Naive thymus-derived CD8-positive, alpha-beta T cell (primary cell): ENCODE results near the gene COQ8B. TPM values are rescaled to one million over a fixed set of nuclear protein-coding genes. Genes with fewer than 3 reads are reported as not detected.

Source experiments
- ATAC-seq, 2 donors: fragments of 150-1000 bp; cut with Tn5 transposase in 1 of 2; sonication (Bioruptor Pico), chemical (Tn5 transposase) in 1 of 2; 1 replicate in 1 of 2; 2 replicates in 1 of 2; pipeline ENCODE4 v1.10.0; 2021; ENCODE audit warnings: mild to moderate bottlenecking in 2 of 2, moderate library complexity in 2 of 2
- POLR2A ChIA-PET: fragments of 350-600 bp; sonication (Branson Sonifier 250); formaldehyde crosslinking; loops from one replicate; lab custom pipeline; 2021; ENCODE audit warnings: antibody characterized with exemption; lab: Charles Lee
- DNase-seq, 10 donors: peaks; one replicate each; pipeline versions ENCODE4 v3.0.0 to v3.0.0-alpha.2; 2020 to 2022
- H3K27ac Mint-ChIP-seq, 10 donors: one replicate each; pipeline ENCODE4 v1.8.0; 2020 to 2022; ENCODE audit warnings: mild to moderate bottlenecking in 10 of 10, mixed read lengths in 10 of 10, moderate library complexity in 4 of 10, inconsistent platforms in 1 of 10
- H3K27me3 Mint-ChIP-seq, 5 donors: one replicate each; pipeline ENCODE4 v1.8.0; 2021 to 2022; ENCODE audit warnings: mixed read lengths in 5 of 5
- H3K36me3 Mint-ChIP-seq, 3 donors: one replicate each; pipeline ENCODE4 v1.8.0; 2020 to 2022; ENCODE audit warnings: mixed read lengths in 3 of 3, mild to moderate bottlenecking in 2 of 3, inconsistent platforms in 1 of 3
- H3K4me1 Mint-ChIP-seq, 4 donors: one replicate each; pipeline ENCODE4 v1.8.0; 2021 to 2022; ENCODE audit warnings: mixed read lengths in 4 of 4
- H3K4me3 Mint-ChIP-seq, 10 donors: one replicate each; pipeline ENCODE4 v1.8.0; 2020 to 2022; ENCODE audit warnings: mild to moderate bottlenecking in 10 of 10, mixed read lengths in 10 of 10, moderate library complexity in 6 of 10, inconsistent platforms in 1 of 10
- H3K9me3 Mint-ChIP-seq, 9 donors: one replicate each; pipeline ENCODE4 v1.8.0; 2020 to 2022; ENCODE audit warnings: mixed read lengths in 9 of 9, mild to moderate bottlenecking in 3 of 9, inconsistent platforms in 1 of 9, moderate library complexity in 1 of 9
- polyA plus RNA-seq, 3 donors: library from polyadenylated mRNA; unstranded; fragments of 300-500 nt; fragmentation: Illumina TruSeq; gene quantifications; one replicate each; pipeline ENCODE4 v1.2.3, GENCODE V29; 2021
- total RNA-seq, 8 experiments: library from RNA in 2 of 8; stranded (reverse) in 2 of 8; gene quantifications; one replicate each; pipeline ENCODE4 v1.2.3 and lab custom pipeline; 2021 to 2026

Gene COQ8B
- total and polyA plus RNA-seq, 5 experiments from 2014 or later: 9.8 to 39.3 (median 14.8) TPM

DNA sequence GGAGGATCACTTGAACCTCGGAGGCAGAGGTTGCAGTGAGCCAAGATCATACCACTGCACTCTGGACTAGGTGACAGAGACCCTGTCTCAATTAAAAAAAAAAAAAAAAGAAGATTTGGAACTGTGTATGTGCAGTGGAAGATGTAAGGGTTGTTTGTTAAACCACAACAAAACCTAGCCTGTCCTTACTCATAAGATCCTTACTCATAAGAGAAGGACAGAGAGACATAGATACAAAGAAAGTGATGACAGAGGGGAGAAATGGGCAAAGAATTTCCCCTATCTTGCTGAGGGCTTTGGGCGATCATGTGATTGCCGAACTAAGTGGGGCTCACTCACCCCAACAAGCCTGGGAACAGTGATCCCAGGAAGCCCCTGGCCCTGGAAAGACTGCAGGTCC, 8.2 kb upstream of the COQ8B start:
- peaks cover 0 to 38% (median 13%) of the 10 kb centered on the region in 3 donors for H3K36me3 Mint-ChIP-seq
- no peaks in the 10 kb centered on the region for H3K9me3 Mint-ChIP-seq
- POLR2A ChIA-PET: interaction anchor here (0.6 kb wide), 1 partner anchor 24 kb away, joined by 3 read pairs; no protein-coding TSS in a partner anchor
- ATAC-seq (no peak), DNase-seq (no peak)
- no peak overlapping the region for H3K27ac Mint-ChIP-seq
- no peak overlapping the region for H3K4me3 Mint-ChIP-seq
- no peaks in the 10 kb centered on the region for H3K27me3 Mint-ChIP-seq
- peaks cover 17 to 37% (median 30%) of the 10 kb centered on the region in 4 donors for H3K4me1 Mint-ChIP-seq

DNA sequence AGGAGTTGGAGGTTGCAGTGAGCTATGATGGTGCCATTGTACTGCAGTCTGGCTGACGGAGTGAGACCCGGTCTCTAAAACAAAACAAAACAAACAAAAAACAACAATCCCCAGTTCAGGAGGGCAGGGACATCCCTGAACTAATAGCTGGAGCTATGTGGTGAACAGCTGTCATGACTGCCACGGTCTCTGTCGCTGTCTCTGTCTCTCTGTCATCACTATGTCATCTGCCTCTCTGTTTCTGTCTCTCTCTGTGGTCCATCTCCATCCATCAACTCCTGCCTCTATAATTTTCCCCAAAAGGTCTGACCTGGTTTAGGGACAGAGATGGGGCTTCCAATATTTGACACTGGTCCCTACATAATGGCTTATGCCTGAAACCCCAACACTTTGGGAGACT, 7.6 kb upstream of the COQ8B start:
- POLR2A ChIA-PET: interaction anchor here (0.6 kb wide), 2 partner anchors 12 to 25 kb away, joined by 3 read pairs; no protein-coding TSS in a partner anchor
- ATAC-seq (no peak), DNase-seq (no peak)
- H3K9me3 Mint-ChIP-seq: no peaks in the 10 kb centered on the region
- H3K4me3 Mint-ChIP-seq: no peak overlapping the region
- H3K27me3 Mint-ChIP-seq: no peaks in the 10 kb centered on the region
- peak overlapping the region in 2 of 10 donors; percentile 49 to 56 for H3K27ac Mint-ChIP-seq
- peaks cover 18 to 42% (median 35%) of the 10 kb centered on the region in 4 donors for H3K4me1 Mint-ChIP-seq
- peaks cover 0 to 33% (median 13%) of the 10 kb centered on the region in 3 donors for H3K36me3 Mint-ChIP-seq

DNA sequence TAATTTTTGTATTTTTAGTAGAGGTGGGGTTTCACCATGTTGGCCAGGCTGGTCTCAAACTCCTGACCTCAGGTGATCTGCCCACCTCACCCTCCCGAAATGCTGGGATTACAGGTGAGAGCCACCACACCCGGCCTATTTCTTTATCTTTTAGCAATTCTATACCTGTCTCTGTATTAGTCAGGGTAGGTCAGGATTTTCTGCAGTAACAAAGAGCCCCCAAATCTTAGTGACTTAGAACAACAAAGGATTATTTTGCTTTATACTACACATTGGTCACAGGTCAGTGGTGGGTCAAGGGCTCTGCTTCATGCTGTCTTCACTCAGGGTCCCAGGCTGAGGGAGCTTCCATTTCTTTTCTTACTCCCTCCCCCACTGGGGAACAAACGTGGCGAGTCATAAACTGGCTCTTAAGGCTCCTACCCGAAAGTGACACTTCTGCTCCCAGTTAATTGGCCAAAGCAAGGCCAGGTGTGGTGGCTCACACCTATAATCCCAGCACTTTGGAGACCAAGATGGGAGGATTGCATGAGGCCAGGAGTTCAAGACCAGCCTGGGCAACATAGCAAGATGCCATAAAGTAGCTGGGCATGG, 7.1 kb upstream of the COQ8B start:
- DNase-seq: no peak
- H3K27me3 Mint-ChIP-seq: no peaks in the 10 kb centered on the region
- H3K9me3 Mint-ChIP-seq: no peaks in the 10 kb centered on the region
- ATAC-seq: no peak
- H3K4me3 Mint-ChIP-seq: peak overlapping the region in 1 of 10 donors; percentile 2
- peaks cover 18 to 48% (median 40%) of the 10 kb centered on the region in 4 donors for H3K4me1 Mint-ChIP-seq
- H3K36me3 Mint-ChIP-seq: peaks cover 0 to 30% (median 13%) of the 10 kb centered on the region in 3 donors
- POLR2A ChIA-PET: interaction anchor here (0.6 kb wide), 1 partner anchor 13 kb away, joined by 3 read pairs; no protein-coding TSS in a partner anchor
- peak overlapping the region in 1 of 10 donors; percentile 49 for H3K27ac Mint-ChIP-seq

DNA sequence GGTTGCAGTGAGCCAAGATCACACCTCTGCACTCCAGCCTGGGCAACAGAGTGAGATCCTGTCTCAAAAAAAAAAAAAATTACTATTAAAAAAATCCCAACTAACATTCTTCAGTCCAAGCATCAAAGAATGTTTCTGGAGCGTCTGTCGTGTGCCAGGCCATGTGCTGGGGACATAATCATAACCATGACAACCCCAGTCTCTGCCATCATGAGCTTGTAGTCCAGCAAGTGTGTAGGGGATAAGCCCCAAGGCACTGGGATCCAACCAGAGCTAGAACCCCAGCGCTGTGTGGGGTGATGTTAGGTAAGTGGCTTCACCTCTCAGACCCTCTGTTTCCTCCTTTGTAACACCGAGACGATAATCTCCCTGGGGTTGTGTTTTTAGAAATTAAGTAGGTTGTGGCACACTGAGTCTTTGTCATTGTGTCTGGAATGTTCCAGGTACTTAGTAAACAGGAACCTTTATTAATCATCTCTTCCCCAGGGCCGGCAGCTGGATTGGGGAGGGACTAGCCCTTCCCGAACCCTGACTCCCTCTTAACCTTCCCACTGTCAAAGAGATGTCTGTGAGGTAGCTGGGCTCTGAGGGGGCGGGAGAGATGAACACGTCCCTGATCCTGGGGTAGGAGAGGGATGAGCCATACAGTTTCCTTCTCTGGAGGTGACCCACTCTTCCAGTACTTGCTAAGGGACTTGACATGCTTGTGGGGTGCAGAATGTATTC, 5.4 kb upstream of the COQ8B start:
- H3K4me3 Mint-ChIP-seq: peak overlapping the region in 2 of 10 donors; percentile 12 to 18
- H3K27me3 Mint-ChIP-seq: no peaks in the 10 kb centered on the region
- H3K4me1 Mint-ChIP-seq: peaks cover 22 to 58% (median 52%) of the 10 kb centered on the region in 4 donors
- no peaks in the 10 kb centered on the region for H3K9me3 Mint-ChIP-seq
- DNase-seq: no peak
- H3K27ac Mint-ChIP-seq: peak overlapping the region in 1 of 10 donors; percentile 37
- no peak for ATAC-seq
- POLR2A ChIA-PET: interaction anchor here (0.6 kb wide), 2 partner anchors 79 to 392 kb away, joined by 3 to 6 read pairs; partner anchors contain the start of gene CYP2F1
- H3K36me3 Mint-ChIP-seq: peaks cover 0 to 28% (median 8%) of the 10 kb centered on the region in 3 donors

DNA sequence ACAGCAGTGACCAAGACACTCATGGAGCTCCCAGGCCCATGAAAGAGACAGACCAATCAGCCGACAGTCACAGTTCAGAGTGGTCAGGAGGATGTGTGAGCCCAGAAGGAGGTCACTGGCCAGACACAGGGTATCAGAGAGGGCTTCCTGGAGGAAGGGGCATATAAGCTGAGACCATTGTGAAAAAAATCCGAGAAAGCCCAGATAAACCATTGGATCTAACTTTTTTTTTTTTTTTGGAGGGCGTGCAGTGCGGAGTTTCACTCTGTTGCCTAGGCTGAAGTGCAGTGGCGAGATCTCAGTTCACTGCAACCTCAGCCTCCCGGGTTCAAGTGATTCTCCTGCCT, 4.4 kb upstream of the COQ8B start:
- Mint-ChIP-seq H3K4me1 (peaks cover 25 to 65% (median 59%) of the 10 kb centered on the region in 4 donors), H3K36me3 (peaks cover 0 to 21% (median under 1%) of the 10 kb centered on the region in 3 donors), H3K27me3 (no peaks in the 10 kb centered on the region), H3K9me3 (no peaks in the 10 kb centered on the region), H3K27ac (peak overlapping the region in 3 of 10 donors; percentile 31 to 83 (median 72)), H3K4me3 (peak overlapping the region in 6 of 10 donors; percentile 60 to 87 (median 72))
- no peak for DNase-seq
- POLR2A ChIA-PET: interaction anchor here (0.6 to 0.9 kb wide), 3 partner anchors 28 to 393 kb away, joined by 3 to 6 read pairs (median 3); partner anchors contain the start of genes CYP2F1 and EGLN2
- no peak for ATAC-seq

DNA sequence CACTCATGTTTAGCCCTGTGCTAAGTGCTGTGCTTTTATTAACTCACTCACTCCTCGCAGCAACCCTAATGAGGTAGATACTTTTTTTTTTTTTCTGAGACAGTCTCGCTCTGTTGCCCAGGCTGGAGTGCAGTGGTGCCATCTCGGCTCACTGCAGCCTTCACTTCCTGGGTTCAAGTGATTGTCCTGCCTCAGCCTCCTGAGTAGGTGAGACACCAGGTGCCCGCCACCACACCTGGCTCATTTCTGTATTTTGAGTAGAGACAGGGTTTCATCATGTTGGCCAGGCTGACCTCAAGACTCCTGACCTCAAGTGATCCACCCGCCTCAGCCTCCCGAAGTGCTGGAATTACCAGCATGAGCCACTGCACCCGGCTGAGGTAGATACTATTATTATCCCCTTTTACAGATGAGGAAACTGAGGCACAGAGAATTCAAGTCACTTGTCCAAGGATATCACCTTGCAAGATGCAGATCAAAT, 2.8 kb upstream of the COQ8B start:
- H3K27ac Mint-ChIP-seq: peak overlapping the region in 4 of 10 donors; percentile 19 to 95 (median 36)
- DNase-seq: no peak
- no peaks in the 10 kb centered on the region for H3K9me3 Mint-ChIP-seq
- H3K27me3 Mint-ChIP-seq: no peaks in the 10 kb centered on the region
- POLR2A ChIA-PET: interaction anchor here (1.0 kb wide), 1 partner anchor 31 kb away, joined by 4 read pairs; the partner anchor contains the start of gene ACTMAP
- no peak for ATAC-seq
- peaks cover 0 to 12% (median 0%) of the 10 kb centered on the region in 3 donors for H3K36me3 Mint-ChIP-seq
- peak overlapping the region; percentile 33 to 94 (median 72) for H3K4me3 Mint-ChIP-seq
- peaks cover 37 to 80% (median 74%) of the 10 kb centered on the region in 4 donors for H3K4me1 Mint-ChIP-seq

DNA sequence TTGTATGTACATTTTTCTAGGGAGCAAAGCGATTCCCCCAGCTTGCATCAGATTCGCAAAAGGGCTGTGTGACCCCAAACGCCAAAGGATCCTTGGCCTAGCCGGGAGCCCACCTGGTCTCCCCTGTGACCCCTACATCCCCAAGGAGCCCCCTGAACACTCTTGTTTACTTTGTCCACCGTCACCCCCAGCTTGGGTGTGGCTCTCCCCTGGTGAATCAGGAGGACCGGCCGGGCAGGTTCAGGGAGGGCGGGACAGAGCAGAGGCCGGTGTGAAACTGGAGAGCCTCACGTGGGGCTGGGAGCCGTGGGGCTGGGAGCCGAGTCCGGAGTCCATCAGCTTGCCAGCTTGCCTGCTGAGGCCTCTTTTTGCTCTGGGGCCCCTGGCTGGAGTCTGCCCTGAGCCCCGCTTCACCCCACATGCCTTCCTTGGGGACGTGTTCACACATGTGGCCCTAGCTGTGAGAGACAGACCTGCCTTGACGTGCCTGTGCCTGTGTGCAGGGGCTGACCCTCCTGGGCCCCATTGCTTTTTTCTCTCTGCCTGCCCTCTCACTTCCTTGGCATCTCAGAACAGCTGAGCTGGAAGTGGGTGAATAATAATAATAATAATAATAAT, 2.2 kb upstream of the COQ8B start:
- Mint-ChIP-seq H3K4me1 (peaks cover 39 to 81% (median 76%) of the 10 kb centered on the region in 4 donors), H3K4me3 (peak overlapping the region; percentile 80 to 98 (median 90)), H3K27ac (peak overlapping the region in 9 of 10 donors; percentile 28 to 99 (median 91)), H3K36me3 (peaks cover 0 to 12% (median 0%) of the 10 kb centered on the region in 3 donors), H3K27me3 (no peaks in the 10 kb centered on the region), H3K9me3 (no peaks in the 10 kb centered on the region)
- POLR2A ChIA-PET: interaction anchor here (1.0 kb wide), 1 partner anchor 31 kb away, joined by 4 read pairs; the partner anchor contains the start of gene ACTMAP
- ATAC-seq (no peak), DNase-seq (peak in 1 of 10 donors; percentile 2)

DNA sequence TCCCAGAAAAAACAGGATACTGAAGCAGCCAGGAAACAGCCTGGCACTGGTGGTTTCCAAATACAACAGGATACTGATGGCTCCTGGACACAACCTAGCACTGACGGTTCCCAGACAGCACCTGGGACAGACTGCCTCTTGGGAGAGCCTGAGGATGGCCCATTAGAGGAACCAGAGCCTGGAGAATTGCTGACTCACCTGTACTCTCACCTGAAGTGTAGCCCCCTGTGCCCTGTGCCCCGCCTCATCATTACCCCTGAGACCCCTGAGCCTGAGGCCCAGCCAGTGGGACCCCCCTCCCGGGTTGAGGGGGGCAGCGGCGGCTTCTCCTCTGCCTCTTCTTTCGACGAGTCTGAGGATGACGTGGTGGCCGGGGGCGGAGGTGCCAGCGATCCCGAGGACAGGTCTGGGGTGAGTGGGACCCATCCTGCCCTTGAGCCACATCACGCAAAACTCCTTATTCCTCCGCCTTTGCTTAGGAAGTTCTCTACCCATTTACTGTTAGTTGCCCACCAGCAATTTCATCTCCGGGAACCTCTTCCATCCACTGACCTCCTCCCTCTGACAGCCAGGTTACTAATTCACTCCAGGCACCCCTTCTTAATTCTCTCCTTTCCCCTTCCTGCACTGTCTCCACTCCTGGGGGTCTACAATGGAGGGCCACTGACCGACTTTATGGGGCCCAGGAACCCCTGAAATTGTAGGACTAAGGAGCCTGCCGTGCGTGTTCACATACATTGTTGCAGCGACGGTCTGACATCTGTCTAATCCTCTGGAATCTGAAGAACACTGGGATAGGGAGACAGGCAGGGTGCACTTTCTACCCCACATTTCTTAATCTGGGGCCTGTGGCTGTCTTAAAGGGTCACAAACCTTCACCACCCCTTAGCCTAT, 1.4 kb upstream of the COQ8B start:
- no peak for DNase-seq
- ATAC-seq: no peak
- POLR2A ChIA-PET: interaction anchor here (0.6 to 2.5 kb wide), 8 partner anchors 10 to 545 kb away, joined by 3 to 23 read pairs (median 4); partner anchors contain the start of genes ACTMAP, RAB4B and SNRPA
- no peaks in the 10 kb centered on the region for H3K9me3 Mint-ChIP-seq
- peaks cover 0 to 7% (median 0%) of the 10 kb centered on the region in 3 donors for H3K36me3 Mint-ChIP-seq
- H3K27ac Mint-ChIP-seq: peak overlapping the region; percentile 79 to 99 (median 92)
- H3K4me3 Mint-ChIP-seq: peak overlapping the region; percentile 80 to 98 (median 90)
- H3K4me1 Mint-ChIP-seq: peaks cover 38 to 78% (median 76%) of the 10 kb centered on the region in 4 donors
- no peaks in the 10 kb centered on the region for H3K27me3 Mint-ChIP-seq

DNA sequence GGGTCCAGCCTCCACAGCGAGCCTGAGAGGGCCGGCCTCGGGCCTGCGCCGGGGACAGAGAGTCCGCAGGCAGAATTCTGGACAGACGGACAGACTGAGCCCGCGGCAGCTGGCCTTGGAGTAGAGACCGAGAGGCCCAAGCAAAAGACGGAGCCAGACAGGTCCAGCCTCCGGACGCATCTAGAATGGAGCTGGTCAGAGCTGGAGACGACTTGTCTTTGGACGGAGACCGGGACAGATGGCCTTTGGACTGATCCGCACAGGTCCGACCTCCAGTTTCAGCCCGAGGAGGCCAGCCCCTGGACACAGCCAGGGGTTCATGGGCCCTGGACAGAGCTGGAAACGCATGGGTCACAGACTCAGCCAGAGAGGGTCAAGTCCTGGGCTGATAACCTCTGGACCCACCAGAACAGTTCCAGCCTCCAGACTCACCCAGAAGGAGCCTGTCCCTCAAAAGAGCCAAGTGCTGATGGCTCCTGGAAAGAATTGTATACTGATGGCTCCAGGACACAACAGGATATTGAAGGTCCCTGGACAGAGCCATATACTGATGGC, 716 bp upstream of the COQ8B start:
- H3K9me3 Mint-ChIP-seq: no peaks in the 10 kb centered on the region
- H3K36me3 Mint-ChIP-seq: peaks cover 0 to 8% (median 0%) of the 10 kb centered on the region in 3 donors
- H3K4me1 Mint-ChIP-seq: peaks cover 35 to 78% (median 75%) of the 10 kb centered on the region in 4 donors
- ATAC-seq (no peak), DNase-seq (peak in 1 of 10 donors; percentile 14)
- peak overlapping the region in 7 of 10 donors; percentile 40 to 91 (median 69) for H3K27ac Mint-ChIP-seq
- POLR2A ChIA-PET: interaction anchor here (0.5 to 2.5 kb wide), 11 partner anchors 9 to 546 kb away, joined by 3 to 23 read pairs (median 4); partner anchors contain the start of genes ACTMAP, EGLN2, RAB4B and SNRPA
- H3K27me3 Mint-ChIP-seq: no peaks in the 10 kb centered on the region
- H3K4me3 Mint-ChIP-seq: peak overlapping the region; percentile 68 to 98 (median 86)

DNA sequence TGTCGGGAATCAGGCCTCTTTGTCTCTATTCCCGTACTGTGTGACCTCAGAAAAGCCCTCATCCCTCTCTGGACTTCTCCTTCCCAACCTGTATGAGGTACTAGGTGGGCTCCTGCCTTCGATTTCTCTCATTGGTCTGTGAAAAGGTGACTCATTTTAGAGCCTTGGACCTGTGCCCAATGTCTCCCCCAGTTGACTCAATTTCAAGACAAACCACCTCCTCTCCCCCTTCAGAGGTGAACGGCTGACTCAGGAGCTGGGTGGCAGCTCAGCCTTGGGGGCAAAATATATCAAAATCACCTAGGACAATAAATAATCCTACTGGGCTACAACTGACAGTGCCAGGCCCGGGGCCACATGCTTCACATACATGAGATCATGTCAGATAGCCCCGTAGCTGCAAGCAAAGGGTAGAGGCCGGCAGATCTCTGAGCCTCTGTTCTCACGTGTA, 630 bp downstream of the COQ8B start:
- H3K4me1 Mint-ChIP-seq: peaks cover 35 to 72% (median 67%) of the 10 kb centered on the region in 4 donors
- peak overlapping the region; percentile 80 to 94 (median 90) for H3K4me3 Mint-ChIP-seq
- POLR2A ChIA-PET: interaction anchor here (0.9 to 2.5 kb wide), 7 partner anchors 34 to 1312 kb away, joined by 3 to 23 read pairs (median 17); partner anchors contain the start of genes ACTMAP, EGLN2, RAB4B and SNRPA
- H3K27me3 Mint-ChIP-seq: no peaks in the 10 kb centered on the region
- DNase-seq (peak in 9 of 10 donors; percentile 26 to 84 (median 35)), ATAC-seq (peak in 1 of 2 donors; percentile 20)
- H3K36me3 Mint-ChIP-seq: peaks cover 4 to 18% (median 4%) of the 10 kb centered on the region in 3 donors
- H3K27ac Mint-ChIP-seq: peak overlapping the region; percentile 90 to 100 (median 98)
- H3K9me3 Mint-ChIP-seq: no peaks in the 10 kb centered on the region
